H9 (cell line): ENCODE results near the gene PAK5. TPM values are rescaled to one million over a fixed set of nuclear protein-coding genes. Genes with fewer than 3 reads are reported as not detected.

Source experiments
- DNase-seq: peaks from one replicate; pipeline ENCODE4 v3.0.0-alpha.2; 2017
- H2AFZ ChIP-seq: one replicate; pipeline ENCODE4 v1.6.1; 2013; ENCODE audit warnings: mild to moderate bottlenecking, low read length, control low read depth, moderate library complexity
- H2AK5ac ChIP-seq: 2 replicates; pipeline ENCODE4 v1.6.1; 2013; ENCODE audit warnings: low read length, control low read depth, mixed read lengths; ENCODE audit not compliant: insufficient read length
- H2BK120ac ChIP-seq: one replicate; pipeline ENCODE4 v1.6.1; 2013; ENCODE audit warnings: low read depth, mild to moderate bottlenecking, low read length, control low read depth, inconsistent platforms; ENCODE audit not compliant: poor library complexity, severe bottlenecking
- H2BK12ac ChIP-seq: 2 replicates; pipeline ENCODE4 v1.6.1; 2013; ENCODE audit warnings: low read length, control low read depth, mixed read lengths, low read depth; ENCODE audit not compliant: insufficient read length
- H2BK15ac ChIP-seq: 2 replicates; pipeline ENCODE4 v1.6.1; 2013; ENCODE audit warnings: low read depth, low read length, control low read depth
- H2BK20ac ChIP-seq: one replicate; pipeline ENCODE4 v1.6.1; 2013; ENCODE audit warnings: low read depth, mild to moderate bottlenecking, low read length, control low read depth, inconsistent platforms; ENCODE audit not compliant: poor library complexity, severe bottlenecking
- H2BK5ac ChIP-seq: 2 replicates; pipeline ENCODE4 v1.6.1; 2013; ENCODE audit warnings: low read length, control low read depth, mixed read lengths; ENCODE audit not compliant: insufficient read length
- H3K14ac ChIP-seq: 2 replicates; pipeline ENCODE4 v1.6.1; 2013; ENCODE audit warnings: low read length, control low read depth; ENCODE audit not compliant: insufficient read depth
- H3K18ac ChIP-seq: 2 replicates; pipeline ENCODE4 v1.6.1; 2013; ENCODE audit warnings: low read depth, mild to moderate bottlenecking, mixed read lengths, low read length, control low read depth; ENCODE audit not compliant: insufficient read length
- H3K23ac ChIP-seq: 2 replicates; pipeline ENCODE4 v1.6.1; 2013; ENCODE audit warnings: low read length, control low read depth, mixed read lengths, low read depth; ENCODE audit not compliant: insufficient read length
- H3K23me2 ChIP-seq: 2 replicates; pipeline ENCODE4 v1.6.1; 2013; ENCODE audit warnings: low read depth, mild to moderate bottlenecking, mixed read lengths, low read length, control low read depth; ENCODE audit not compliant: insufficient read length, poor library complexity, severe bottlenecking
- H3K27ac ChIP-seq: 2 replicates; pipeline ENCODE4 v1.5.1; 2013; ENCODE audit warnings: low read length, control low read depth, mixed read lengths, low read depth; ENCODE audit not compliant: insufficient read length
- H3K27me3 ChIP-seq: 2 replicates; pipeline ENCODE4 v1.6.1; 2013; ENCODE audit warnings: low read length, control low read depth, inconsistent platforms; ENCODE audit not compliant: insufficient read depth
- H3K4ac ChIP-seq: 2 replicates; pipeline ENCODE4 v1.6.1; 2013; ENCODE audit warnings: low read depth, mild to moderate bottlenecking, control low read depth, inconsistent platforms, low read length, moderate library complexity
- H3K4me1 ChIP-seq: 2 replicates; pipeline ENCODE4 v1.6.1; 2013; ENCODE audit warnings: low read length, control low read depth, inconsistent platforms; ENCODE audit not compliant: insufficient read depth
- H3K4me2 ChIP-seq: 2 replicates; pipeline ENCODE4 v1.6.1; 2013; ENCODE audit warnings: low read length, control low read depth, mixed read lengths; ENCODE audit not compliant: insufficient read length, insufficient read depth
- H3K56ac ChIP-seq: 2 replicates; pipeline ENCODE4 v1.6.1; 2013; ENCODE audit warnings: low read depth, mild to moderate bottlenecking, mixed read lengths, low read length, control low read depth; ENCODE audit not compliant: insufficient read length
- H3K79me1 ChIP-seq: 2 replicates; pipeline ENCODE4 v1.6.1; 2013; ENCODE audit warnings: low read depth, mild to moderate bottlenecking, moderate library complexity, low read length, control low read depth, inconsistent platforms; ENCODE audit not compliant: insufficient read depth, poor library complexity, severe bottlenecking
- H3K79me2 ChIP-seq: 2 replicates; pipeline ENCODE4 v1.6.1; 2013; ENCODE audit warnings: low read length, control low read depth, inconsistent platforms; ENCODE audit not compliant: insufficient read depth
- H3K9ac ChIP-seq: 2 replicates; pipeline ENCODE4 v1.6.1; 2013; ENCODE audit warnings: low read length, control low read depth, mixed read lengths; ENCODE audit not compliant: insufficient read length; ENCODE audit errors: extremely low read depth
- H3K9me3 ChIP-seq: one replicate; pipeline ENCODE4 v1.6.1; 2013; ENCODE audit warnings: low read depth, low read length, inconsistent platforms; ENCODE audit not compliant: control insufficient read depth
- H3T11ph ChIP-seq: one replicate; pipeline ENCODE4 v1.6.1; 2013; ENCODE audit warnings: mild to moderate bottlenecking, low read length, control low read depth, inconsistent platforms
- H4K20me1 ChIP-seq: one replicate; pipeline ENCODE4 v1.6.1; 2013; ENCODE audit not compliant: control insufficient read depth, insufficient read length, insufficient read depth
- H4K5ac ChIP-seq: 2 replicates; pipeline ENCODE4 v1.6.1; 2013; ENCODE audit warnings: low read depth, mild to moderate bottlenecking, mixed read lengths, low read length, control low read depth; ENCODE audit not compliant: insufficient read length
- H4K8ac ChIP-seq: replicated peaks from 2 replicates; pipeline ENCODE4 v1.6.1; 2013; ENCODE audit warnings: low read length, control low read depth, mixed read lengths, low read depth; ENCODE audit not compliant: insufficient read length
- H4K91ac ChIP-seq: 2 replicates; pipeline ENCODE4 v1.6.1; 2013; ENCODE audit warnings: low read depth, mild to moderate bottlenecking, moderate library complexity, mixed read lengths, low read length, control low read depth; ENCODE audit not compliant: insufficient read length
- H3K27ac Mint-ChIP-seq, 3 experiments: 2 replicates in 2 of 3; 3 replicates in 1 of 3; pipeline ENCODE4 v1.8.0; 2020 to 2021; ENCODE audit warnings: mixed read lengths in 3 of 3, mild to moderate bottlenecking in 1 of 3, moderate library complexity in 1 of 3
- H3K27me3 Mint-ChIP-seq: 2 replicates; pipeline ENCODE4 v1.8.0; 2021; ENCODE audit warnings: low read depth, mild to moderate bottlenecking, moderate library complexity, mixed read lengths
- H3K36me3 Mint-ChIP-seq, 3 experiments: 2 replicates in 2 of 3; 3 replicates in 1 of 3; pipeline ENCODE4 v1.8.0; 2020 to 2021; ENCODE audit warnings: low read depth in 3 of 3, mixed read lengths in 3 of 3; ENCODE audit not compliant: insufficient read depth in 1 of 3
- H3K4me1 Mint-ChIP-seq, 2 experiments: 2 replicates each; pipeline ENCODE4 v1.8.0; 2020; ENCODE audit warnings: mixed read lengths in 2 of 2
- H3K4me3 Mint-ChIP-seq, 2 experiments: 2 replicates in 1 of 2; 3 replicates in 1 of 2; pipeline ENCODE4 v1.8.0; 2020 to 2021; ENCODE audit warnings: mild to moderate bottlenecking in 2 of 2, mixed read lengths in 2 of 2, moderate library complexity in 1 of 2
- H3K9me3 Mint-ChIP-seq, 2 experiments: 2 replicates in 1 of 2; 3 replicates in 1 of 2; pipeline ENCODE4 v1.8.0; 2020; ENCODE audit warnings: mild to moderate bottlenecking in 2 of 2, mixed read lengths in 2 of 2, moderate library complexity in 1 of 2
- CTCF ChIP-seq: fragments of 200-600 bp; sonication (generic); conservative IDR thresholded peaks from 3 replicates; pipeline ENCODE4 v1.8.0; 2021; ENCODE audit warnings: antibody characterized with exemption, mild to moderate bottlenecking
- total RNA-seq: library from RNA; stranded (reverse); gene quantifications from 2 replicates; pipeline ENCODE4 v1.2.1, GENCODE V29; 2021

PAK5 gene
- total RNA-seq, 1 experiment from 2014 or later = 0.20 TPM

GRCh38 chr20:9686001-9686400 is 152.9 kb downstream of the PAK5 start:
- H2AK5ac ChIP-seq = no peak overlapping the region
- no peaks in the 10 kb centered on the region for H3K79me2 ChIP-seq
- Mint-ChIP-seq H3K9me3 (no peaks in the 10 kb centered on the region), H3K4me1 (peaks cover 7 to 14% of the 10 kb centered on the region in 2 experiments), H3K36me3 (no peaks in the 10 kb centered on the region), H3K27ac (peak overlapping the region in 1 of 3 experiments; percentile 52; a peak in 3 of 7 replicates), H3K4me3 (no peak overlapping the region), H3K27me3 (no peaks in the 10 kb centered on the region)
- no peak overlapping the region for H3K9ac ChIP-seq
- H2BK120ac ChIP-seq = no peak overlapping the region
- H3K9me3 ChIP-seq = no peaks in the 10 kb centered on the region
- no peak overlapping the region for H2BK12ac ChIP-seq
- no peak for TF ChIP-seq CTCF
- H2BK5ac ChIP-seq = no peak overlapping the region
- H2BK15ac ChIP-seq = no peak overlapping the region
- H3K27ac ChIP-seq = no peak overlapping the region
- no peak overlapping the region for H4K91ac ChIP-seq
- no peaks in the 10 kb centered on the region for H3K23me2 ChIP-seq
- no peaks in the 10 kb centered on the region for H3K79me1 ChIP-seq
- no peaks in the 10 kb centered on the region for H3K4me1 ChIP-seq
- no peaks in the 10 kb centered on the region for H4K20me1 ChIP-seq
- H4K5ac ChIP-seq = no peak overlapping the region
- no peak overlapping the region for H2BK20ac ChIP-seq
- no peak for DNase-seq
- no peak overlapping the region for H3K14ac ChIP-seq
- no peak overlapping the region for H3K18ac ChIP-seq
- no peak overlapping the region for H3K4ac ChIP-seq
- H3K56ac ChIP-seq = no peak overlapping the region
- no peak overlapping the region for H3K23ac ChIP-seq
- no peak overlapping the region for H2AFZ ChIP-seq
- no peaks in the 10 kb centered on the region for H3K27me3 ChIP-seq
- H4K8ac ChIP-seq = no peak overlapping the region
- no peak overlapping the region for H3T11ph ChIP-seq
- no peak overlapping the region for H3K4me2 ChIP-seq
